NCI-H1417 (cell line): ENCODE measurements around the gene ADRA2C.

Experiments
- DNase-seq, 3 experiments: peaks; one replicate each; lab custom pipeline; 2025; lab: John Stamatoyannopoulos, UW

ADRA2C gene

DNA sequence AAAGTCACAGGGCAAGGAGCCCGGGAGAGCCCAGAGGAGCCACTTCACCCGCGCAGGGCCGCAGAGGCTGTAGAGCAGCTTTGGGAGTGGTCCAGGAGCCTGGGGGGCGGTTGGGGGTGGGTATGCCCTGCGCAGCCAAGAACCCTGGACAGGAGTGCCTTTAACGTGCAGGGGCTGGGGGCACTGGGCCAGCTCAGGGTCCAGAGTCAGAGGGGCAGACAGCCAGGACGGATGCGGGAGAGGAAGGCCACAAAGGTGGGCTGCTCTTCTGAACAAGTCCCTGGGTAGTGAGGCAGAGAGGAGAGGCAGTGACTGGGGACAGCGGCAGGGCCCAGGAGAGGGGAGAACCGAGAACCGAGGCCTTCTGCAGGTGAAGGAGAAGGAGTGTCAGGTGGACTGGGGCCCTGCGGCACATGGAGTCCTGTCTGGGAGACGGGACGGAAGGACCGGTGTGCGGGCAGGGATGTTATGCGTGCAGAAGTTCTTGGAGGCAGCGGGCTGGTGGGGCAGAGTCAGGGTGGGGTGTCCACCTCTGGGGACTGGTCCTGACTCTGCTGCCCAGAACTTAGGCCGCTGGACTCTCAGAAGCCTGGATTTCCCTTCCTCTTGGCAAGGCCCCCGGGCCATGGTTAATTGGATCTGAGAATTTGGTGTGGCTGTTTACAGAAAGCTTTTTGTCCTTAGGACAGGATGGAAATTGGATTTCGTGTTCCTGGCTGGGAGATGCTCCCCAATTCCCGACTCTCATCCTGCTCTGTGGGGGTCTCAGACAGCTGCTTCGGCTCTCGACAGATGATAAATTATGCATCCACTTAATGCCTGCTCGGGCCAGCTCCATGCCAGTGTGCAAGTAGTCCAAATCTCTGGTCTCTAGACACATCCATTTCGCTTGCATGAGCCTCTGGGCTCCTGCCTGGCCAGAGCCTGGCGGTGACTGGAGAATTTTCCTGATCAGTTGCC, 31.9 kb downstream of the ADRA2C start:
- DNase-seq, result no peak

DNA sequence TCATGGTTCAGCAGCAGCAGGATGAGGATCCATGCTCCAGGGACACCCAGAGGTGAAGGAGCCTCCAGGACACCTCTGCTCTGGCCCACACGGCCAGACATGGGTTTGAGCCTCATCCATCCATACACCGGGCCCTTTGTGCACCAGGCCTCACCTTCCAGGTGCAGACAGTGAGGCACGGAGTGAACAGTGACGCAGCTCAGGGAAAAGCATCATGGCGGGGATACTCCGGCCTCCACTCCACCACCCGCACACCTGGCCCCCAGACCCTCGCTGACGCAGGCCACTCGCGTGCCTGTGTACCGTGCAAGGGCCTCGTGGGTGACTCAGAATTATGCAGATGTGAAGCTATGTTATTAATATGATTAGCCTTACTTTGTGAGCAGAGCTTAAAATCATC, 33.3 kb downstream of the ADRA2C start:
- DNase-seq, result no peak

GRCh38 chr4:3800351-3800750, 34.2 kb downstream of the ADRA2C start:
- DNase-seq, result no peak

GRCh38 chr4:3801521-3801920, 35.3 kb downstream of the ADRA2C start:
- no peak for DNase-seq

DNA sequence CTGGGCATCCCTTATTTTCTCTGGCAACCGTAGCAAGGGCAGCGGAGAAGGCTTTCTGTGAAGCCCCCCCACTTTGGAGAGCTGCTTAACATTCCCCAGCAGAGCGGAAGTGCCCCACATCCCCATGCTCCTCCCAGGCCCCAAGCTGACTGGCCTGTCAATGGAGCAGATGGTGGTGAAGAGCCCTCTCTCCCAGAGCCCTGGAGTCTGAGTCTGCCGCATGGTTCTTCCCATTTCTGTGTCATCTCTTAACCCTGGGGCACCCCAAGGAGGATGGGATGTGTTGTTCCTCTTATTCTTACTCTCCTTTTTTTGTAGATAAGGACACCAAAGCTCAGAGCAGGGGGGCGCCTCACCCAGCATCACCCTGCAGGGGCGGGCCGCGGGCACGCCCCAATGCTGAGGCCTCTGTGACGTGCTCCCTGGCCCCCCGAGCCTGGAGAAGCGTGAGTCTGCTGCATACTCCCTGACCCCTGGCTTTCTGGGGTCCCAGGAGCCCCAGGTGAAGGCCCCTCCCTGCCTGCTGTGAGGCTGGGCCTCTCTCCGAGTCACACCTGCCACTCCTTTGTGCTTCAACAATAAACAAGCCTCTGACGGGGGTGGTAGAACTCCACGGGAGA, 35.9 kb downstream of the ADRA2C start:
- peak in 1 of 3 experiments; percentile 23 for DNase-seq

DNA sequence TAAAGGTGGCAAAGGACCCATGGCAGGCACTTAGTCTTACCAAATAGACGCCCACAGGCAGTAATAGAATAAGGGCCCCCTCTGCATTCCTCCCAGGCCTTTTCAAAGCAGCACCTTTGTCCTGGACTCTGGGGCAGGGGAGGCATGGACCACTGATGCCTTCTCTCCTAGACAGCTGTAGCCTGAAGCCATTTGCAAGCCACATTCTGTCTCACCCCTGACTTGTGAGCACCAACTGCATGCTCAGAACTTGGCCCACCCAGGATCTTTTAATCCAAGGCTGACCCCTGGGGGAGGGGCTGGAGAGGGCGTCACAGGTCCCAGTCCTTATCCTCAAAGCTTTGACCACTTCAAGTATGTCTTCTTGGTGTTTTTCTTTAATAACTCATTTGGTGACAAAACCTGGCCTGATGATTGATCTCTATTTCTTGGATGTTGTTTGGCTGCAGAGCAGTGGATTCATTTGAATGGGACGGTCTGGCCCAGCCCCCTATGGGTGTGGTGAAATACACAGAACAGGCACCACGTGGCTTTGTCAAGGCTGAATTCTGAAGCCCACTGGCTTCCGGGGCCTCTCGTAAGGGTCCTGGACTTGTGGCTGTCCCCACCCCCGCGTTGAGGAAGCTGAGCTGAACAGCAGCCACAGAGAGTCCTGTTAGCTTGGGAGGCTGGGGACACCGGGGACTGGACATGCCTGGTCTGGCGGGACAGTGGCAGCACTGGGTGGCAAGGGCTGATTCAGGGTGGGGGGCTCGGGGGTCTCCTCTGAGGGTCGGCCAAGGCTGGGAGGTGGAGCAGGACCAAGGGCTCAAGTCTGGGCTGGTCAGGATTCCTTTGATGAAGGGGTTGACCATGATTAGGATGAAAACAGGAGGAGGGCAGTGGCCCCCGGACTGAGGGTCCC, 36.6 kb downstream of the ADRA2C start:
- DNase-seq, result peak in 1 of 3 experiments; percentile 39

DNA sequence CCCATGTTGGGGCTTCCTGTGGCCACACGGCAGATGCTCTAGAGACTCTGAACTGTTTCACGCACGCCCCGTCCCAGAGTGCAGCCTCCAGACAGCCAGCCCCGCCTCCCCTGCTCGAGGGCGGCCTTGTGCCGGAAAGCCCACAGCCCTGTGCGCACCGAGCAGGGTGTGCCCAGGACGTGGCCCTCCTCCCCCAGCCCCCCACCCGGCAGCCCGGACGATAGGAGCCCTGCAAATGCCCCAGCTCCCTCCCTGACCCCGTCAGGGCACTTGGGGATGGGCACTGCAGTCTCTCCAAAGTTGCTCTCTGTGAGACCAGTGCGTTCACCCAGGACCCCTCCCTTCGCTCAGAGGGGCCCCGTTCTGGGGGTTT, 37.3 kb downstream of the ADRA2C start:
- no peak for DNase-seq

DNA sequence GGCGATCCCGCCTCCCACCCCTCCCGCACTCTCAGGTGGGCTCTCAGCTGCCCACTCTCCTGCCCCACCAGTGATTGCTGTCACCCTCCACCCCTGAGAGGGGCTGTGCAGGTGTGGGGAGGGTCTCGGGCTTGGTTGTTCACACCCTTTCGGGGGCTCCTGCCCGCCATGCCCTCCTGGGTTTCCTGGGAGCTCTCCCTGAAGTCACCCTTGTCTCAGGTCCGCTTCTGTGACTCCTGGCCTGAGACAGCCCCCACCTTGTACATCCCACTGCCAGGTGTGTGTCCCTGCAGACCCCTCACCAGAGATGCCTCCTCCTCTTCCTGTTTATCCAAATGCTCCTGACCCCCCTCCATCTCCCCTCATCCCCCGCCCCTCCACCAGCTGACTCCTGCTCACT, 37.8 kb downstream of the ADRA2C start:
- DNase-seq, result no peak

- DNase-seq, result no peak
Measured at GRCh38 chr4:3805026-3805425, 38.8 kb downstream of the ADRA2C start.

DNA sequence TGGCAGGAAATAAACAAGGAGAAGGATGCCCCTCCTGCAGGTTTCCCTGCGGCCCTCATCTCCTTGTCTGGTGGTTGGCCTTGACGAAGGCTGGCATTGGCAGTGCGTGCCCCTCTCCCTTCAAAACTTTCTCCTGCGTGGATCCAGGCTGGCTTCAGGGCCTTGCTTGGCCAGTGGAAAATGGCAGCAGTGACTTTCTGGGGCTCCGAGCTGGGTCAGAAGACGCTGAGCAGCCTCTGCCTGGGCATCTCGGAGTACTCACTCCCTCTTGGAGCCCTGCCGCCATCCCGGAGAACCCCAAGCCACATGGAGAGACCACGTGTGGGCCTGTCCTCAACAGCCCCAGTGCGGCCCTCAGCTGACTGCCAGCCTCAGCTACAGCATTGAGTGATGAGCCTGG, 39.5 kb downstream of the ADRA2C start:
- DNase-seq, result no peak

GRCh38 chr4:3807311-3807710, 41.1 kb downstream of the ADRA2C start:
- no peak for DNase-seq

- DNase-seq, result no peak
Measured at GRCh38 chr4:3807822-3808496, 41.8 kb downstream of the ADRA2C start.

DNA sequence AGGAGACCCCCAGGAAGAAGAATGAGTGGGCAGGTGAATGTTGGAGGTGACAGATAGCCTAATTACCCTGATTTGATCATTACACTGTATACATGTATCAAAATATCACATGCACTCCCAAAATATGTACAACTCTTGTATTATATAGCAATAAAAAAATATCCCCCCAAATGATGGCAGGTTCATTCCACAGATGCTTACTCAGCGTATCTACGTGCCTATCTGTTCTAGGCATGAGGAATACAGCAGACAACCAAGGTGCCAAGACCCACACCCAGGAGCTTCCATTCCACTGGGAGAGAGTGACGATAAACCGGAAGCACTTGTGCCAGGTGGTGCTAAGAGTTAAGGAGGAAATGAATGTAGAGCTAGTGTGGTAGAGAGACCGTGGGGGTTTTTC, 42.4 kb downstream of the ADRA2C start:
- no peak for DNase-seq

- DNase-seq, result no peak
Measured at GRCh38 chr4:3809028-3809427, 42.8 kb downstream of the ADRA2C start.

DNA sequence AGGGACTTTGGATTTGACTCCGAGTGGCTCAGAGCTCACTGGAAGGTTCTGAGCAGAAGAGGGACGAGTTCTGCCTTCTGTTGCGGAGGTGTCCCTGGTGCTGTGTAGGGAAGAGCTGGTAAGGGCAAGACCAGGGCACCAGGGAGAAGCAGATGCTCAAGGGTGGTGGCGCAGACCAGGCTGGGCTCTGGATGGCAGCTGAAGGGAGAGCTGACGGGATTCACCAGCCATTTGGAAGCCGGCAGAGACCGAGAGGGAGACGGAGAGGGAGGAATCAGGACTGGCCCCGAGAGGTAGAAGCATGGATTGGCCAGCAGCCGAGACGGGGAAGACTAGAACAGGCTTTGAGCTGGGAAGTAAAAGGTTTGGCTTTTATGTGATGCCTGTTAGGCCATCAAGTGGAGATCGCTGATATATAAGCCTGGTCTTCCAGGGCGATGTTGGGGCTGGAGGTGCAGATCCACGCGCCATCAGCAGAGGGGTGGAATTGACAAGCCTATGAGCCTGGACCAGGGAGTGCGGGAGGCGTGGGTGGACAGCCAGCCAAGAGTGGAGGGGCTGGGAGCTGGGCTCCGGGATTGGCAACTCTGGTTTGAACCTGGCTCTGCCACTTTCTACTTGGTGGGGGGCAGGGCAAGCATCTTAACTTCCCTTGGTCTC, 43.4 kb downstream of the ADRA2C start:
- no peak for DNase-seq

- no peak for DNase-seq
Measured at GRCh38 chr4:3810111-3810680, 44.0 kb downstream of the ADRA2C start.

DNA sequence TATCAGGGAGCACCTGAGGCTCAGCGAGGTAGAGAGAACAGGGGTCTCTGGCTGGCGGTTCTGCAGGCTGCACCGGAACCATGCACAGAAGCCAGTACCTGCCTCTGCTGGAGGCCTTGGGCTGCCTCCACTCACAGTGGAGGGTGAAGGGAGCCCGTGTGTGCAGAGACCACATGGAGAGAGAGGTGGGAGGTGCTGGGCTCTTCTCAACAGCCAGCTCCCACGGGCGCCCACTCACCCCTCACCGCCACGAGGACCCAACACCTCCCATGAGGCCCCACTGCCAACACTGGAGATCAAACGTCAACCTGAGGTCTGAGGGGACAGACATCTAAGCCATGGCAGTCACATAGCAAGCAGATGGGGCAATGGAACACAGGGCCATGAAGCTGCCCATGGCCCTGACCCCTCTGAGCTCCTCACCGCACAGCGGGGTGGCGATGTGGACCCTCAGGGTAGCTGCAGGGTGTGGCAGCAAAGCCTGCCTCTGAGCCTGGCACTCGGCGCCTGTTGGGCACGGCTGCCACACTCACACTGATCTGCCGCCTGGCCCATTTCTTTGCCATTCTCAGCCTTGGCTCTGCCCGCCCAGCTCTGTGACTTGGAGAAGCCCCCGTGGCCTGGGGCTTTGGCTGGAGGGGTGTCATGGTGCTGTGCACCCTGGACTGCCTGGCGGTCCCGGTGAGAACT, 44.8 kb downstream of the ADRA2C start:
- DNase-seq, result no peak

- no peak for DNase-seq
Measured at GRCh38 chr4:3811621-3812020, 45.4 kb downstream of the ADRA2C start.

DNA sequence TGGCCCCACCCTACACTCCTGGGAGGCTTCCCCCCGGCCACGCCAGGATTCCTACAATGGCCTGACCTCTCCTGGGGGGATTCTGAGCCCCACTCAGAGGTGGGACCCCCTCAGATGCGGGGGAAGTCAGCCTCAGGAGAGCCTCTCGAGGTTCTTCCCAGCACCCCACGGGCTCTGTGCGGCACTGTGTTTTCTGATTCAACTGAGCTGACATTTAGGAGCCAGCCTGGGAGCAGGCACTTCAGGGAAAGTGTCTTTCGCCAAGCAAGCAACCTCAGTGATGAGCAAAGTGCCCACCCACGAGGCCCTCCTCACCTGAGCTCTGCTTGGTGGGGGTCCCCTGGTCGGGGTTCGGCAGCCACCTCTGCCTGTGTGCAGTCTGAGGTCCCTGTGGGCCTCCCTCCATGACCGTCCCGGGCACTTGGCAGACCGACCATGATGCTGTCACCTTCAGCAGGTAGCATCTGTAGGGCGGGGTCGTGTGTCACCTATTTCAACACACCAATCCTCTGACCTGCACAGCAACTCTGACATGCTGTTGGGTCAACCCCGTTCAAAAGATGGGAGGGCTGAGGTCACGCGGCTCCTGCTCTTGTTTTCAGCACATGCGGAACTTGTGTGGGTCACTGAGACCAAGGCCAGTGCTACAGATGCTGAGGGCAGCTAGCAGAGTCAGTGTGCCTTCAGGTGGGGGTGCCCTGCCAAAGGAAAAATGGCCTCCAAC, 46.2 kb downstream of the ADRA2C start:
- DNase-seq, result no peak
